NT2/D1 (cell line): ENCODE data around the gene KCNH3.

Experiments used
- SUZ12 ChIP-seq: IDR thresholded peaks from 2 replicates; pipeline ENCODE4 v1.6.1; 2011; ENCODE audit not compliant: insufficient read length, insufficient read depth; ENCODE audit errors: extremely low read depth
- YY1 ChIP-seq: IDR thresholded peaks from 2 replicates; pipeline ENCODE4 v1.6.1; 2011; ENCODE audit not compliant: insufficient read length, insufficient read depth
- ZNF274 ChIP-seq: IDR thresholded peaks from 2 replicates; pipeline ENCODE4 v1.6.1; 2011; ENCODE audit warnings: mild to moderate bottlenecking, low read depth, low read length

DNA sequence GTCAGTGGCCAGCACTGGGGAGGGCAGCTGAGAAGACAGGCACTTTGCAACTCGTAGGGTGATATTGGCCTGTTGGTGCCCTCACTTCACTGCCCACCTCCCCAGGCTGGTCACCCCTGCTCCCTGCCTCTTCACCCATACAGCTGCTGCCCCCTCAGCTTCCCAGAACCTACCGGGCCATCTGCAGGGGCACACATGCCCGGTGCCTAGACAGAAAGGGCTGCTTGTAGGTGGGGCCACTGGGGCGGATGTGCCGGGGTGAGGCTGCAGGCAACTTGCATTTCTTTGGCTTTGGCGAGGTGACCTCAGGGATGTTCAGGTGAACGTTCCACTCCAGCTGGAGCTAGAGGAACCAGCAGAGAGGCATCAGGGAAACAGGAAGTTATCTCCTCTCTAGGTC, 49.5 kb downstream of the KCNH3 start:
- no peak for TF ChIP-seq YY1
- no peak for TF ChIP-seq ZNF274
- TF ChIP-seq SUZ12, result no peak
